Activated CD4-positive, alpha-beta T cell treated with anti-CD3 and anti-CD28 coated beads for 1 hour (primary cell): Measurements from ENCODE around the gene PDC.
"Not testable (repeated sequence)": the region's sequence is repeated elsewhere in the genome, so short reads cannot be mapped to it uniquely, and the experiment has no call there.

Source experiments
- DNase-seq: peaks from one replicate; pipeline ENCODE4 v3.0.0-alpha.2; 2020

The PDC gene

DNA sequence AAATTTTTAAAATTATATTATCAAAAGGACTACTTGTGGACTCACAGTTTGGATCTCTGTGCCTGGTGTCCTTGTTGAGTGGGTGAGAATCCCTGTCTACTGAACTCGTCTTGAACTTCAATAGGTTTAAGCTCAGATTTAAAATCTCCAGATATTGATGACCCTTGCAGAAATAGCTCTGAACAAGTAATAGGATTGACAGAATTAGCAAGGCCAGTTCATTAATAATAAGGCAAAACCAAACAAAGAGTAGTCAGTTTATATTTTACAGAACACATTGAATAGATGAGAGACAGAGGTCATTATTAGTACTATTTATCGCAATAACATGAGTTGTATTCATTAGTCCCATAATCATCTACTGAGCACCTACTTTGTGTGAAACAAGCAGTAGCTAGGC is at the start of gene PDC:
PDC (minus strand) TSS at position 101 of the 400 bp plus-strand sequence. CDS start 11,655 bp downstream, outside the sequence.
- DNase-seq = no peak

DNA sequence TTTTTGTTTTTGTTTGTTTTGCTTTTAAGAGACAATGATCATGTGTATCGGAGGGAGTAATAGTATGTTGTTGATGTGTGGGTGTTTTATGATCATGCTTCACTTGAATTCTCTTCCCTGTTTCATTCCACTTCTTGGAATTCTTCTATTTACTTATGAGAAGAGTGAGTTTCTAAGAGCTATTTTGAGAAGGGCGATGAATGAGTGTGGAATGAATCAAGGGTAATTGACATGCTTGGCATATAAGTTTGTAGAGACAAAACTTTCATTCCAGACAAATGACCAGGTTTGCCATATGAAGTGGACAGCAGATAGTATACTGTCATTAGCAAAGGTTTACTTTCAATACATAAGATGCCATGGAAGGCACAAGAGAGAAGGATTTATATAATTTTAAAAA is 42.3 kb upstream of the PDC start:
- no peak for DNase-seq

DNA sequence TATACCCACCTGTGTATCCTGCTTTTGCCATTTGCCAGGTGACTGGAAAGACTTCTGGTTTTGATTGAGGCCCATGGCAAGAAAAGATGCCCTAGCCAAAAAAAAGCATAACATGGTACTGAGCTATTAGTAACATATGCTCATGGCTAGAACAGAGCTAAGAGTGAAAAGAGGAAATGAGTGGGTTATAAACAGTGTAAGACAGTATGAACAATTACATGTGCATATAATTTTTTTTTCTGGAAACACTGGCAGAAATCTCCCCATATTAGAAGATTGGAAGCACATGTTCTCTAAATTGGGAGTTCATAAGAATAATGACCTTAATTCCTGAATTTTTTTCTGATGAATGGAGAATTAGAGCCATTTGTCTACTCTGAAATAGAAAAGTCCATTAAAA is 41.2 kb upstream of the PDC start:
- DNase-seq = no peak

DNA sequence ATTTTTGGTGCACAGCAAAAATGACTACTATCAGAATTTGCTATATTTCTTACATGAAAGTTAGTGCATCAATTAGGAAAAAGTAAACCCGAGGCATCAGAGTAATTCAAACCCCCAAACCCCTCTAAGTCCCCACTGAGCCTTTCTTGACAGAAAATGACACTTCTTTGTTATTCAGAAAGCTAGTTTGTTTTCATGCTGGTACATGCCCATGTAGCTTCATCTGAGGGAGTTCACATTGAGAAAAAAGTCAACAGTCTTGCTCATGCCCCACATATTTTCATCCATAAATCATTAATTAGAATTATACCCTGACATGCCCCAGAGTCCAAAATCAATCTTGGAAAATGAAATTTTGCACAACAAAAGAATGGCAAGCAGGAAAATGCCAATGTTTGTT is 39.9 kb upstream of the PDC start:
- DNase-seq = no peak

DNA sequence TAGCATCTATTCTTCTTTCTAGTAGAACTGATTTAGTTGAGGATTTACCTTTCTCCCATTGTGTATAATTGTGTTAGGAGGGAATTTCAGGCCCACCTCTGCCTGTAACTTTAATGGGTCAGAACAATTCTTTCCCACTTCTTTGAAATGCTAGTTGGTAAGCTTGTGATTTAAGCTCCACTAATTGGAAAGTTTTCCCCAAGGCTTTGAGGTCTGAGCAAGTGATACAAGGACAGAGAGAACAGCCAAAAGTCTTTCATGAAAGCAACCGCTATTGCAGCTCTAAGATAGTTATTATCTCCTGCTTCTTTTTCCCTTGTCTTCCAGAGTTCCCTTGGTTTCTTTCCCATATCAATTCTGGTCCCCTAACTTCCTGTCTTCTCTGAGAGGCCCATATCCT is 38.7 kb upstream of the PDC start:
- DNase-seq = no peak

DNA sequence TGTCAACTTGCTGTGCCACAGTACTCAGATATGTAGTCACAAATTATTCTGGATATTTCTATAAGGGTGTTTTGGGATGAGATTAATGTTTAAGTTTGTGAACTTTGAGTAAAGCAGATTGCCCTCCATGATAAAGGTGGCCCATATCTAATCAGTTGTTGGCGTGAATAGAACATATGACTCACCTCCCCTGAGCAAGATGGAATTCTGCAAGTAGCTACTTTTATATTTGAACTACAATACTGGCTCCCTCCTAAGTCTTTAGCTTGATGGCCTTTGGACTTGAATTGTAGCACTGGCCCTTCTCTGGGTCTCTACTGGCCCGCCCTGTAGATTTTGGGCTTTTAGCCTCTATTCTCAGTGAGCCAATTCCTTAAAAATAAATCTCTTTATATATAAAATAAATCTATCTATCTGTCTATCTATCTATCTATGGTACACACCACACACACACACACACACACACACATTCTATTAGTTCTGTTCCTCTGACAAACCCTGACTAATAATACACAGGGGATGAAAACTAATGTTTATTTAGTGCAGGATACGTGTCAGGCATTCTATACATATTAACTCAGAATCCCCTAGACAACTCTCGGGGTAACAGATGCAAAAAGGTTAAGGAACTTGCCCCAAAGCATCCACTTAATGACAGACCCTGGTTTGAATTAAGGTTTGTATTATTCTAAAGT is 37.9 kb upstream of the PDC start:
- DNase-seq = no peak

DNA sequence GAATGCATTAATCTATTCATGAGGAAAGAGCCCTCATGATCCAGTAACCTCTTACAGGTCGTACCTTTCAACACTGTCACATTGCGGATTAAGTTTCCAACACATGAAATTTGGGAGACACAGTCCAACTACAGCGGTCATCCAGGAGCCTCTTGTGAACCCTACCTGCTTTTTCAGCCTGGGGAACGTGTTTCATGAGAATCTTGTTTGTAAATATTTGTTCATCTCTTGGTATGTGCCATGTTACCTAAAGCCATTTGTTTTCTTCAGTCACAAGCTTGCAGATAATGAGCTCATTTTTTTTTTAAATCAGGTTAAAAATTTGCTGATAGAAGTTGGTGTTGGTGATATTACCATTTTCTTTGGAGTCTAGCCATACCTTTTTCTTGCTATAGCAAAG is 37.2 kb upstream of the PDC start:
- DNase-seq = no peak

DNA sequence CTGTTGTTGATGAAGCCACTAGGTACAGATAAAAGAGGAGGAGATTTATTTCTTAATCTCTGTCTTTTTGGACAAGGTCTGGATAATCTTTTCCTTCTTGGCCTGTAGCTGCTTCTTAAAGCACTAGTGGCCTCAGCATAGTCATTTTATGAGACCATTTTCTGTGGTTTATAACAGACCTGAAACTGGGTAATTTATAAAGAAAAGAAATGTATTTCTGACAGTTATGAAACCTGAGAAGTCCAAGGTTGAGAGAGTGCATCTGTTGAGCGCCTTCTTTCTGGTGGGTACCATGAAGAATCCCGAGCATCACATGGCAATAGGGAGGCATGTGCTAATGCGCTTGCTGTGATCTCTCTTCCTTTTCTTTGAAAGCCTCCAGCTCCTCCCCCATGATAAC is 36.7 kb upstream of the PDC start:
- no peak for DNase-seq

DNA sequence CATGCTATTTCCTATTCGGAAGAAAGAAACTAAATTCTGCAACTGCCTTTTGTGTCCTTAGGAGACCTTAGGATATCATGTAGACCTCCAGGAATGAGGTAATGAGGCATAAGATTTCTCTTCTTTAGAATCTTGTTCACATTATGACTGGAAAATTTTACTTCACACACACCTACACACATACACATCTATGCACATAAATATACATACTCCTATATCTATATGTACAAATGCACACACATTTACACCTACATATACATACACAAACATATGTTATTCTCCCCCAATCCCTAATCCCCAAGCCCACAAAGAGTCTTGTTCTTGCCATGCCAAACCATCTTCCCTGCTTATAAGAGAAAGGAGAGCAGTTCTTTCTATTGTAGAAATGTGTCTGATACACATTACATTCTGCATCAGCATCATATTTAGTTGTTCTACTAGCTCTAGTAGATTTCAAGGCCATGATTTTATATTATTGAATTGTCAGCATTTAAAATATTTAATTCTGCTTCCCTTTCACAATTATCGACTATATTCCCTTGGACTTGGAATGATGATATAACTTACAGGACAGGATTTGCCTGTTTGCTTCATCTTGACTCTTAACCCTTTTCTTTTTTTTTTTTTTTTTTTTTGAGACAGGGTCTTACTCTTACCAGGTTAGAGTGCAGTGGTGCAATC is 35.4 kb upstream of the PDC start:
- DNase-seq = no peak

DNA sequence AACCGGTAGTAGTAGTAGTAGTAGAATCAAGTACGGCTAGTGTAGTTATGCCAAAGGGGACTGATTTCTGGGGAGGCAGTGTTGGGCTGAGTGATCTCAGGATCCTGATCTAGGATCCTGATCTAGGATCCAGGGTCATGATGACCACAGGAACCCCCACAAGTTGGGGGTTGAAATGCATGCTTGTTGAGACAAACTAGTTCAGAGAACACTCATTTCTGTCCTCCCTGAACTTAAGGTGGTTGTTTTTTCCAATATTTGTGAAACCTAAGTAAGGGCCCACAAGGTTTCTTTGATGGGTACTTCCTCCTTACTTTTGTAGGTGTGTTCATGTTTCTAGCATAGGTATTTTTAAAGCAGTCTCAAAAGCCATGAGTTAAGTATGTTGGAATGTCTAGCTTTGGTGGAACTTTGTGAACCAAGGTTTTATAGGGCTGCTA is 33.9 kb upstream of the PDC start:
- DNase-seq = no peak

DNA sequence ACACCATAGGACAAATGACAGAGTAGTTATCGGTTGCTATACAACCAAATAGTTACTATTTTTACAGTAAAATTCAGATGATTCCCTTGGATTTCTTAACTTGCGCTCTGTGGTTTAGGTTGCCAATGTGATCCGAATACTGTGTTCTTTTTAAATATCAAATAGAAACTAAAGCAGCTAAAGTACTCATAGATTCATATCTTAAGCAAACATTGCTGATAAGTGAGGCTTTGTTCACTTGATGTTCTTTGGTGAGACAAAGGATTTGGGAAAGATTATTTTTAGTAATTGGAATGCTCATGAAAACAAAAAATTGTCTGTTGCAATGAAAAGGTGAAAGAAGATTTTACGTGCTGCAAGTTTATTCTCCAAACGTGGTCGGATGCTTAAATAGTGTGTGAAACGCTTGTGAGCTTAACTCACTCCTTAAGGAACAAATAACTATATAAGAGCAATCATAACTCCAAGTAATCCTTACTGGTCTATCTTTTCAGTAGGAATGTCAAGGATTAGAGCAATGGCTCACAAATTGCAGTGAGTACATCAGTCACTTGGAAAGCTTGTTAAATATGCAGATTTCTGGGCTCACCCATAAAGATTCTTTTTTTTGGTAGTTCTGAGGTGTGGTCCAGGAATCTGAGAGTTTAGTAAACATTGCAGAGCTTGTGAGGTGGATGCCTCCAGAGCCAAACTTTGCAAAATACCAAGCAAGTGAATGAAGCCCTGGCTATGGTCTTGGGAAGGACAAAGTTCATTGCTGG is 31.8 kb upstream of the PDC start:
- no peak for DNase-seq

DNA sequence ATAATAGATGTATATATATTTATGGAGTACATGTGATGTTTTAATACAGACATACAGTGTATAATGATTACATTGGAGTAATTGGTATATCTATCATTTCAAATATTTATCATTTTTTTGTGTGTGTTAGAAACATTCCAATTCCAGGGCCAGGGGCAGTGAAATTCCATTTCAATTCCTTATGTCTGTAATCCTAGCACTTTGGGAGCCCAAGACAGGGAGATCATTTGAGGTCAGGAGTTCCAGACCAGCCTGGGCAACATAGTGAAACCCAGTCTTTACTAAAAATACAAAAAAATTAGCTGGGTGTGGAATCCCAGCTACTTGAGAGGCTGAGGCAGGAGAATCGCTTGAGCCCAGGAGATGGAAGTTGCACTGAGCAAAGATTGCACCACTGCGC is 30.4 kb upstream of the PDC start:
- DNase-seq = no peak

DNA sequence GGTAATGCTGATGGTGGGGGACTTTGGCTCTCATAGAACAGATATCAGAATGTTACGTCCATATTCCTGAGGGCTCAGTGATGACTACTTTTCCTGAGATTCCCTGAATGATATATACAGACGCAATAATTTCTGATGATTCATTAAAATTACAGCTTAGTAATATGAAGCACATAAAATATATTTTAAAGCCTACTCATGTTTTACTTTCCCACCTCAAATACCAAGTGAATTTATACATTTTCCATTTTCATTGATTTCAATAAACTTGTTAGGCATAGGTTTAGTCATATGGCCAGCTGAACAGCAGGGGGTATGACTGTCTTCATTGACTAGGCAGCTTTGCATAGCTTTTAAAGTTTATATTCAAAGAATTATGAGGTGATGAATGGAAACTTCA is 26.2 kb upstream of the PDC start:
- DNase-seq = no peak

DNA sequence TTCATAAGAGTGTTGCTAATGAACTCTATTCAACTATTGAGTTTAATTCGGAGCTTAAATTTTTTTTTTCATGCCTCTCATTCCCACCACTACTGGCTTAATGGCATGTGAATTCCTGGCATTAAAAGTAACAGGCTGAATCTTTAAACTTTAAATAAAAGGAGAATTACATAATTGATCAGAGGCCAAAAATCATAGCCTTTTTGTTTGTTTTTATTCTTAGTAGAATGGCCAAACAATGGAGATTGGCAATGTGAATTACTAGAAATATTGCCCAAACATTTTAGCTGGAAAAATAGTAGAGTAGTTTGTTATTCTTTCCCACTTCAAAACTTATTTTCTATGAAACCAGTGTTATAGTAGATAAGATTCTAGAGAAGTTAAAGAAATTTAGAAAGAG is 25.1 kb upstream of the PDC start:
- DNase-seq = no peak

DNA sequence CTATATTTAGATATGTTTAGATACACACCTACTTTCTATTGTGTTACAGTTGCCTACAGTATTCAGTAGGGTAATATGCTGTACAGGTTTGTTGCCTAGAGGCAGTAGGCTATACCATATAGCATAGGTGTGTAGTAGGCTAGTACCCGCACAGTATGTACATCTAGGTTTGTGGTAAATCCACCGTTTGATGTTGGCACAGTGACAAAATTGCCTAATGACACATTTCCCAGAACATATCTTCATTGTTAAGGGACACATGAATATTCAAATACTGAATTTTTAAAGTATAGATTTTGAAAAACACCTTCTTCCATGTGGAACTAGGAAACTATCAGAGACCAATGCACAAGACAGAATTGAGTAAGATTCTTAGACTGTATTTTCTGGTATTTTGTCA is 22.6 kb upstream of the PDC start:
- DNase-seq = no peak

DNA sequence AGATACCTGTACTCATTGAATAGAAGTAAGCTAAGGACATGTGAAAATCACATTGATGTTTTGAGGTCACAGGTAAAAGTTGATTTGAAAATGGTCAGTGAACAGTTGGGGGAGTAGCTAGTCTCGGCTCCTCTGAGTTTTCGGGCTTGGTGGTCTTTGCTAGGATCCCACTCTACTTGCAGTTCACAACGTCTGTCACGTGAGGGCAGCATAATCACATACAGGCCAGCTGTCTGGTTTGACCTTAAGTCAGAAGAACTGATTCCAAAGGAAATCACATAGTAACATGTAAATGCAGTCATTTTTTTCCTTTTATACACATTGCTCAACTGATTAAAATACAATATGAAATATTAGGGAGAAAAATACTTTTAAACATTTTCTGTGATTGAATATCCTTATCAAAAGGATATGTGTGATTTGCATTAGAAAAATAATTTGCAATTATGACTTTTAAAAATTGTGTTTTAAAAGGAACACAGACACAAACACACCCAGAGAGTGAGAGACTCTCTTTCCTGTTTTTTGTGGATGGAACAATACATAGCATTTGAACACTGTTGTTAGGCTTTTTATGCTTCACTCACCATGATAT is 21.8 kb upstream of the PDC start:
- no peak for DNase-seq

DNA sequence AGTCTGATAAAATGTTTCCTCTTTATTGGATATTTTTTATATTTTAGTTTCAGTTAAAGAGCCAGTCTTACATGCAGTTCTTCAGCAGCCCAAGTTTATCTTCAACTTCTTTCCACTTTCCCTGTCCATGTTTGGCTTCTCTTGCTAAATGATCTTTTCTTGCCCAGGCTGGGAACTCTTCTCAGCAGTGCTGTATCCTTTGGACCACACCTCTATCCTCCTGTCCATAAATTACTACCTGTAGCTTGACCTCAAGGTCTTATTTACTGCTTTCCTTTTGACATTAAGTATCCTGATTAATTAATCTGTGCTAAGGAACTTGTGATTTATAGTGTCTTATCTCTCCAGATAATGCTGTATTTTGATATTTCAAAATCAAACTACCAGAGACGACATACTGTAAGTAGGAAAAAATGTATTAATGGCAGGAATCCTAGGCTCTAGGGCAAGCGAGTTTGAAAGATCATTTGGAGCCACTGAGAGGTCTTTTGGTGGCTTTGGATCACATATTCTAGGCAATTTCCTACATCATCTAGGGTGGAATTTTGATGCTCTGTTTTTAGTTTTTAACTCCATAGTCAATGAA is 20.5 kb upstream of the PDC start:
- DNase-seq = no peak

DNA sequence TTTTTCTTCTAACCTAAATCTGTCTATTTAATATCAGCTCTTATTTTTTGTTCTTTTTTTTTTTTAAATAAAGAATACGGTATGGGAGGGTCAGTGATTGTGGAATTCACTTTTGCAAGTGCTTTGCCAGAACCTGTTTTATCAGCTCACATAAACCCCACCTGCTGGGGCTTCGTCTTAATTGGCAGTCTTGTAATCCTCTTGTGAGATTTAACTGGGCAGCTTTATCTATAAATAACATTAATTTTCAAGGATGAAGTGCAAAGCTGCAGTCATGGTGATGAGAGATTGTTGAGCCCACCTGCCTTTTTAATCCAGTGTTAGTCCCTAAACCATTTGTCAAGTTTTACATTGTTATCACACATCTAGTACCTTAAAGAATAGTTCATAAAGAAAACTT is 18.2 kb upstream of the PDC start:
- DNase-seq = no peak

DNA sequence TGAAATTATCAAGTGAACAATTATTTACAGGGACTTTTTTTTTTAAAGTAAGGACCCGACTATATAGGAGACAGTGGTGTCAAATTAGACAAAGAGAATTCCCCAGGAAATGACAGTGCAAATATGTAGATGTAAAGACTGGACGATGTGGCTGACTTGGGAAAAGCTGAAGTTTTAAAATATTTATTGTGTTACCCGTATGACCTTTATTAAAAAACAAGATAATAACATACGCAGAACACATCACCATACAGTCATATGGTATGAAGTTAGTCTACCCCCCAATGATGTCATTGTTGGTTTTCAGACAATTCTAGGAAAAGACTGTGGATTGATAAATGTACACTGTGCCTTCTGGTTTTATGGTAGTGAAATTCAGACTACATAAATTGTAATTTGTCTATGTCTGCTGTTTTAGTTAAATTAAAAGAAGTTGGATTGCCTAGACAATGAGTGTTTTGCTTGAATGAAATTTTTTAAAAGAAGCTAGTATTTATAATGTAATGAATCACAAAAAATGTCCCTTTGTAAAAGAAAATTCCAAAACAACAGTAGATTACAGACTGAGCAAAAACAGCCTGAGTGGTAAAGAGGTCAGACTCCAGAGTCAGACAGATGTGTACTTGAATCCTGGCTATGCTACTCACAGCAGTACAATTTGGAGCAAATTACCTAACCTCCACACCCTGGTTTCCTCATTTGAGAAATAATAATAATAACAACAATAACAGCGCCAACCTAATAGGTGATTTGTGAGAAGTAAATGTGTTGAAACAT is 15.5 kb upstream of the PDC start:
- no peak for DNase-seq

DNA sequence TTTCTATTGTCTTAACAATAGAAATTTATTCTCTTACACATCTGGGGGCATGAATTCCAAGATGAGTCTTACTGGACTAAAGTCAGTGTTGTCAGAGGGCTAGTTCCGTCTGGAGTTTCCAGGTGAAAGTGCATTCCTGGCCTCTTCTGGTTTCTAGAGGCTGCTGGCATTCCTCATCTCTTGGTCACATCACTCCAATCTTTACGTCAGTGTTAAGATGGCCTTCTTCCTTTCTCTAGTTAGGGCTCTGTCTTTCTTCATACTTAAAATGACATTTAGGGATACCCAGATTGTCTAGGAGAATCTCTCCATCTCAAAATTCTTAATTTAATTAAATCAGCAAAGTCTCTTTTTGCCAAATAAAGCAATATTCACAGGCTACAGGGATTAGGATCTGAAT is 13.3 kb upstream of the PDC start:
- no peak for DNase-seq

DNA sequence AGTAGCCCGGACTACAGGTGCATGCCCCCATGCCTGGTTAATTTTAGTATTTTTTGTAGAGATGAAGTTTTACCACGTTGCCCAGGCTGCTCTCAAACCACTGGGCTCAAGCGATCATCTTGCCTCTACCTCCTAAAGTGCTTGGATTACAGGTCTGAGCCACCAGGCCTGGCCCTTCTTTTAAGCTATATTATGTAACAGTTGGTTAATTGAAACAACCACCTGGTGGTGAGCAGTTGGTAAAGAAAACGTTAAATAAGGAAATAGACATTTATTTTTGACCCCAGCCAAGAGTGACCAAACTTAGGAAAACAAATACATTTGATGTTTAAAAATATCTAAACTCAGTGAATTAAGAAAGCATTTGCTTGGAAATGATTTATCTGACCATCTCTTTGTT is 12.1 kb upstream of the PDC start:
- DNase-seq = no peak

DNA sequence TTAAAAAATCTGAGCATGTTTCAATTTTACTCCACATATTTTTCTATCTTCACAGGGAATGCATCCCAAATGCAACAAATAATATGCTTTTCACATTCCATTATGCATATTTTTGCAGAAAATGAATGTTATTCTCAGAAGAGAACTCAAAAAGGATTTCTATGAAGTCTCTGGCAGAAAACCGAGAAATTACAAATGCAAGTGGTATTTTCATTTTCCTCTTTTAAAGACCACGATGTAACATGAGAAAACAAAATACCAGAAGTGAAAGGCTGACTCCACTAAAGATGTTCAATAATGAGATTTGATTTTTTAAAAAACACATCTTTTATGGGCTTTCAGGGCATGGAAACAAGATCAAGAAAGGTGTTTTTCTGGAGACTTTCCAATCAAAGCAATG is 5.0 kb upstream of the PDC start:
- no peak for DNase-seq

DNA sequence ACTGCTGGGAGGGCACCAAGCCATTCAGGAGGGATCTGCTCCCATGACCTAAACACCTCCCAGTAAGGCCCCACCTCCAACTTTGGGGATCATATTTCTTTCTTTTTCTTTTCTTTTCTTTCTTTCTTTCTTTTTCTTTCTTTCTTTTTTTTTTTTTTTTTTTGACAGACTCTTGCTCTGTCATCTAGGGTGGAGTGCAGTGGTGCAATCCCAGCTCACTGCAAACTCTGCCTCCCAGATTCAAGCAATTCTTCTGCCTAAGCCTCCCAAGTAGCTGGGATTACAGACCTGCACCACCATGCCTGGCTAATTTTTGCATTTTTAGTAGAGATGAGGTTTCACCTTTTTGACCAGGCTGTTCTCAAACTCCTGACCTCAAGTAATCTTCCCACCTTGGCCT is 4.6 kb upstream of the PDC start:
- DNase-seq = not testable (repeated sequence)
